IMR-90 (cell line): ENCODE data around the gene PISD.
"Not testable (repeated sequence)": the region's sequence is repeated elsewhere in the genome, so short reads cannot be mapped to it uniquely, and the experiment has no call there.

Source experiments
- BHLHE40 ChIP-seq: fragments of 150-350 bp; IDR thresholded peaks from 2 replicates; pipeline ENCODE4 v1.6.1; 2016; ENCODE audit warnings: mild to moderate bottlenecking, low read depth, low read length
- ELK1 ChIP-seq: fragments of 150-350 bp; IDR thresholded peaks from 2 replicates; pipeline ENCODE4 v1.6.1; 2016; ENCODE audit warnings: low read depth, mild to moderate bottlenecking, low read length, moderate library complexity, borderline replicate concordance
- MXI1 ChIP-seq: IDR thresholded peaks from 2 replicates; pipeline ENCODE4 v1.6.1; 2012; ENCODE audit warnings: low read depth, mild to moderate bottlenecking, low read length, moderate library complexity, borderline replicate concordance
- POLR2A ChIP-seq: IDR thresholded peaks from 2 replicates; pipeline ENCODE4 v1.6.1; 2012; ENCODE audit warnings: mild to moderate bottlenecking, low read depth, low read length
- RCOR1 ChIP-seq: IDR thresholded peaks from 2 replicates; pipeline ENCODE4 v1.6.1; 2012; ENCODE audit warnings: mild to moderate bottlenecking, low read length, improper control_type of control experiment; ENCODE audit not compliant: insufficient replicate concordance
- TF ChIP-seq, protein P1 (sequence below): conservative IDR thresholded peaks from 2 replicates; pipeline ENCODE4 v1.5.1; 2012; ENCODE audit warnings: mild to moderate bottlenecking, low read depth, low read length, improper control_type of control experiment

- not testable (repeated sequence) for TF ChIP-seq POLR2A, RCOR1, MXI1, ELK1, BHLHE40
- TF ChIP-seq, protein P1, sequence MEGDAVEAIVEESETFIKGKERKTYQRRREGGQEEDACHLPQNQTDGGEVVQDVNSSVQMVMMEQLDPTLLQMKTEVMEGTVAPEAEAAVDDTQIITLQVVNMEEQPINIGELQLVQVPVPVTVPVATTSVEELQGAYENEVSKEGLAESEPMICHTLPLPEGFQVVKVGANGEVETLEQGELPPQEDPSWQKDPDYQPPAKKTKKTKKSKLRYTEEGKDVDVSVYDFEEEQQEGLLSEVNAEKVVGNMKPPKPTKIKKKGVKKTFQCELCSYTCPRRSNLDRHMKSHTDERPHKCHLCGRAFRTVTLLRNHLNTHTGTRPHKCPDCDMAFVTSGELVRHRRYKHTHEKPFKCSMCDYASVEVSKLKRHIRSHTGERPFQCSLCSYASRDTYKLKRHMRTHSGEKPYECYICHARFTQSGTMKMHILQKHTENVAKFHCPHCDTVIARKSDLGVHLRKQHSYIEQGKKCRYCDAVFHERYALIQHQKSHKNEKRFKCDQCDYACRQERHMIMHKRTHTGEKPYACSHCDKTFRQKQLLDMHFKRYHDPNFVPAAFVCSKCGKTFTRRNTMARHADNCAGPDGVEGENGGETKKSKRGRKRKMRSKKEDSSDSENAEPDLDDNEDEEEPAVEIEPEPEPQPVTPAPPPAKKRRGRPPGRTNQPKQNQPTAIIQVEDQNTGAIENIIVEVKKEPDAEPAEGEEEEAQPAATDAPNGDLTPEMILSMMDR: not testable (repeated sequence)
These were observed 12.2 kb upstream of the PISD start for GRCh38 chr22:31674219-31674618.
